GM12801 (cell line): ENCODE results near the gene CFAP221.

ENCODE experiments used
- CTCF ChIP-seq: IDR thresholded peaks from one replicate; pipeline ENCODE4 v1.5.1; 2011; ENCODE audit warnings: control low read depth; ENCODE audit not compliant: insufficient read length; ENCODE audit errors: extremely low read depth

The CFAP221 gene

GRCh38 chr2:119660343-119660658 lies 116.1 kb downstream of the CFAP221 start:
- no peak for TF ChIP-seq CTCF

GRCh38 chr2:119662297-119662696 lies 118.0 kb downstream of the CFAP221 start:
- TF ChIP-seq CTCF: no peak

- no peak for TF ChIP-seq CTCF
Measured at GRCh38 chr2:119668546-119668945, 124.3 kb downstream of the CFAP221 start.

- TF ChIP-seq CTCF: no peak
Measured at GRCh38 chr2:119671016-119671415, 126.8 kb downstream of the CFAP221 start.

- TF ChIP-seq CTCF: no peak
Measured at GRCh38 chr2:119671752-119672151, 127.5 kb downstream of the CFAP221 start.

- no peak for TF ChIP-seq CTCF
Measured at GRCh38 chr2:119672161-119672862, 128.1 kb downstream of the CFAP221 start.

GRCh38 chr2:119673796-119674195 lies 129.5 kb downstream of the CFAP221 start:
- no peak for TF ChIP-seq CTCF
